Activated CD4-positive, alpha-beta memory T cell treated with anti-CD3 and anti-CD28 coated beads, Interleukin-2, amount 10 ng/mL, durations not matched to agents 7 days and 5 days (primary cell): Measurements from ENCODE around the gene TOP1. TPM values are rescaled to one million over a fixed set of nuclear protein-coding genes. Genes with fewer than 3 reads are reported as not detected.

Experiments
- CTCF ChIA-PET: fragments of 350-600 bp; sonication (Branson Sonifier 250); formaldehyde crosslinking; loops from one replicate; lab custom pipeline; 2021; ENCODE audit warnings: antibody characterized with exemption, inconsistent platforms; lab: Charles Lee
- POLR2A ChIA-PET: fragments of 350-600 bp; sonication (Branson Sonifier 250); formaldehyde crosslinking; loops from one replicate; lab custom pipeline; 2021; ENCODE audit warnings: antibody characterized with exemption; lab: Charles Lee
- DNase-seq: peaks from one replicate; pipeline ENCODE4 v3.0.0-alpha.2; 2020
- H3K27ac Mint-ChIP-seq: one replicate; pipeline ENCODE4 v1.8.0; 2021; ENCODE audit warnings: mild to moderate bottlenecking, mixed read lengths
- H3K27me3 Mint-ChIP-seq: one replicate; pipeline ENCODE4 v1.8.0; 2021; ENCODE audit warnings: mixed read lengths
- H3K36me3 Mint-ChIP-seq: one replicate; pipeline ENCODE4 v1.8.0; 2021; ENCODE audit warnings: low read depth, mixed read lengths
- H3K4me1 Mint-ChIP-seq: one replicate; pipeline ENCODE4 v1.8.0; 2021; ENCODE audit warnings: mixed read lengths
- H3K4me3 Mint-ChIP-seq: one replicate; pipeline ENCODE4 v1.8.0; 2021; ENCODE audit warnings: mild to moderate bottlenecking, mixed read lengths
- H3K9me3 Mint-ChIP-seq: one replicate; pipeline ENCODE4 v1.8.0; 2021; ENCODE audit warnings: mixed read lengths
- total RNA-seq, 2 experiments: library from RNA; stranded (reverse); gene quantifications; one replicate each; pipeline ENCODE4 v1.2.3, GENCODE V29; 2021

The TOP1 gene
- total RNA-seq, 2 experiments from 2014 or later = 67.5 to 68.0 TPM

DNA sequence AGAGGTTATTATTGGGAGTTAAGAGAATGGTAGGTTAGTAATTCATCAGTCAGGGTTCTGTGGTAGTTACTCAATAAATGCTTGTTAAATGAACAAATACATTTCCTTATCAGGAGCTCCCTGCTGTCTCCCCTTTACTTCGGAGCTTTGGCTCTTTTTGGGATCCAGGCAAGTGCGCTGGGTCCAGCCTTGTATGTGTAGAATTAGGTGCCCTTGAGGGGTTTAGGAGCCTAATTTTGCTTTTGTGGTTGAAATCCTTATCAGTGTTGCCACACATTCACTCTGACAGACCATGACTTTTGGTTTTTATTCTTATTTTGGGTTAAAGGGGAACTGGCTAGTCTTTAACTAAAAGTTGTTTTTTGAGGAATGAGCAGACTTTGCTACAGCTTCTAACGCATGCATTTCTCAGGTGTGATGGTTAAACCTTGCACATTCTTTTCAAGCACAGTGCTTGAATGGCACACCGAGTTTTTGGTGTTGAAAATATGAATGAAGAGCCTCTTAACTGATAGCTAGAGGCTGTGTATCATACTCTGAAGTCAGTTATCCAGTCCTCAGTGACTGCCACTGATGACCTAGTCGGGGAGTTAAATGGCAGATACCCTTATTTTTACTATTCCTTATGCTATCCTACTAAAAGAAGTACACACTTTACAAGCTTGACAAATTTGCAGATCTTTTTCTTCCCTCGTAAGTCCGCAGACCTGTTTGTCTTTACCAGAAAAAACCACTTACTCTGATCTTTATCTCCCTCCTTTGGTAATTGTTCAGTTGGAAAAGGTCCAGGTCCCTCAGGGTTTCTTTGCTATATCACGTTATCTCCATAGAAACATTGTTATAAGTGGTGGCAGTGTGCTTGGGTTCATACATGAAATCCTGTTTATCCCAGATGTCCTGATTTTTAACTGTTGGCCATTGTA, 58.0 kb downstream of the TOP1 start:
- Mint-ChIP-seq H3K36me3 (peaks cover 67% of the 10 kb centered on the region), H3K27me3 (no peaks in the 10 kb centered on the region), H3K4me3 (no peak overlapping the region), H3K4me1 (peaks cover 21% of the 10 kb centered on the region), H3K9me3 (no peaks in the 10 kb centered on the region), H3K27ac (peak overlapping the region; percentile 27)
- POLR2A ChIA-PET = interaction anchor here (0.8 to 2.6 kb wide), 4 partner anchors 8 to 109 kb away, joined by 3 to 8 read pairs (median 6); no protein-coding TSS in a partner anchor
- DNase-seq = no peak
- CTCF ChIA-PET = interaction anchor here (0.9 to 2.8 kb wide), 4 partner anchors 8 to 96 kb away, joined by 3 to 18 read pairs (median 4); no protein-coding TSS in a partner anchor

DNA sequence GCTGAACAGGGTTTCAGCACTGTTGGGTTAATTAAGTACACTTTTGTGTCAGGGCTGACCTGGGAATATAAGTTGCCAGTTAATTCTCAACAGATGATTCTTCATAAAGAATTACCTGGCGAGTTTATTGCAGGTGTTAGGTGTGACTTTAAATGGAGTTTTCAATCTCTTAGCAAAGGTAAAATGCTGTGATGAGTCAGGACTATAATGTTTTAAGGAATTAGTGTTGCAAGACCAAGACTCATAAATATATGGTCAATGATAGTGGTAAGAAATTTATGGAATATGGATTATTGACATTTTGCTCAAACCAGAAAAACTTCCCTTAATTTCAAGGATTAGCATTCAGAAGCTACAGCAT, 58.7 kb downstream of the TOP1 start:
- no peaks in the 10 kb centered on the region for H3K27me3 Mint-ChIP-seq
- no peaks in the 10 kb centered on the region for H3K9me3 Mint-ChIP-seq
- no peak overlapping the region for H3K4me3 Mint-ChIP-seq
- peaks cover 69% of the 10 kb centered on the region for H3K36me3 Mint-ChIP-seq
- ChIA-PET CTCF (interaction anchor here (1.1 to 2.8 kb wide), 4 partner anchors 48 to 119 kb away, joined by 3 to 18 read pairs (median 4); no protein-coding TSS in a partner anchor), POLR2A (interaction anchor here (1.8 to 2.6 kb wide), 3 partner anchors 8 to 97 kb away, joined by 6 to 8 read pairs (median 7); no protein-coding TSS in a partner anchor)
- H3K4me1 Mint-ChIP-seq = peaks cover 19% of the 10 kb centered on the region
- DNase-seq = no peak
- H3K27ac Mint-ChIP-seq = no peak overlapping the region

DNA sequence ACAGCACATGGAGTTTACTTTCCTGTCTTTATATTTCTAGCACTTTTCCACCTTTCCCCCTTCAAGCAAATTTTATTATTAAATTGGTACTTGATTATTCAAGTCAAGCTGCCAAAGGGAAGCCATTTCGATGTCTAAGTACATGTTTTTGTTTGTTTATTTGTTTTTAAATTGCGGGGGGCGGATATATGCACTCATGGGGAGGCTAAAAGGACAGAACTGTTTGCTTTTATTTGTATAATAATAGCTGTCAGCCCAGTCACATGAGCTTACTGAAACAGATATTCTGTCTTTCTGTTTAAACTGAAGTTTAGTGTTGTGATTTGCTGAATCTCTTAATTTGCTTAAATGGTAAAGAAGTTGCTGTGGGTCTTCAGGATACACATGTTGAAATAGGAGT, 59.2 kb downstream of the TOP1 start:
- Mint-ChIP-seq H3K4me3 (no peak overlapping the region), H3K36me3 (peaks cover 69% of the 10 kb centered on the region), H3K27me3 (no peaks in the 10 kb centered on the region), H3K9me3 (no peaks in the 10 kb centered on the region), H3K27ac (no peak overlapping the region), H3K4me1 (peaks cover 18% of the 10 kb centered on the region)
- ChIA-PET POLR2A (interaction anchor here (1.8 kb wide), 1 partner anchor 97 kb away, joined by 6 read pairs; no protein-coding TSS in a partner anchor), CTCF (interaction anchor here (1.1 to 2.8 kb wide), 3 partner anchors 95 to 120 kb away, joined by 3 to 18 read pairs (median 4); no protein-coding TSS in a partner anchor)
- no peak for DNase-seq

DNA sequence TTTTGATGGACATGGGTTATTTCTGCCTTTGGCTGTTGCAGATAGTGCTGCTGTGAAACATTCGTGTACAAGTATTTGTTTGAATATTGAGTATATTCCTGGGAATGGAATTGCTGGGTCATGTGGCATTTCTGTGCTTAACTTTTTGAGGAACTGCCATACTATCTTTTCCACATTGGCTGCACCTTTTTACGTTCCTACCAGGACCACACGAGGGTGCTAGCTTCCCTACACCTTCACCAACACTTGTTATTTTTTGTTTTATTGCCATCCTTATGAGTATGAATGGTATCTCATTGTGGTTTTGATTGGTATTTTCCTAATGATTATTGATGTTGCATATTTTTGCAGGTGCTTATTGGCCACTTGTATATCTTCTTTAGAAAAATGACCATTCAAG, 60.9 kb downstream of the TOP1 start:
- H3K27ac Mint-ChIP-seq = no peak overlapping the region
- no peak overlapping the region for H3K4me3 Mint-ChIP-seq
- DNase-seq = no peak
- H3K27me3 Mint-ChIP-seq = no peaks in the 10 kb centered on the region
- peaks cover 60% of the 10 kb centered on the region for H3K36me3 Mint-ChIP-seq
- H3K9me3 Mint-ChIP-seq = no peaks in the 10 kb centered on the region
- ChIA-PET POLR2A (no interaction called here), CTCF (interaction anchor here (0.6 to 1.1 kb wide), 2 partner anchors 32 to 99 kb away, joined by 3 read pairs; no protein-coding TSS in a partner anchor)
- H3K4me1 Mint-ChIP-seq = peaks cover 17% of the 10 kb centered on the region

DNA sequence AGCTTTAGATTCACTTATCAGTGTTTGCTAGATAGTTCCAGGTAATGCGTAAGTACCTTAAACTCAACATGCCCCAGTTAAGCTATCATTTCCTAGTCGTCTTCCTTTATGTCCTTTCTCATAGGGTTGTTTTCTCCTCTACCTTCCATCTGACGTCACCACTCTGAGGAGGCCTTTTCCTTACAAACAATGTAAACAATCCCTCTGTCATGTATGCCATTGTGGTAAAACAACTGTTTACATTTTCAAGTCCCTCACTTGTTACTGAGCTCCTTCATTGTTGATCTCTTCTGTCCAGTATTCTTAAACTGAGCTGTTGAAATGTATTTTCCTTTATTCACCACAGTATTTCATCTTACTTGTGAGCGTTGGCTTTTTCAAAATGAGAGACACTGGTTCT, 63.3 kb downstream of the TOP1 start:
- H3K27ac Mint-ChIP-seq = peak overlapping the region; percentile 0
- CTCF ChIA-PET = interaction anchor here (9.3 kb wide), 1 partner anchor 102 kb away, joined by 252 read pairs; no protein-coding TSS in a partner anchor
- POLR2A ChIA-PET = interaction anchor here (0.6 to 1.8 kb wide), 4 partner anchors 59 to 129 kb away, joined by 3 to 7 read pairs (median 4); no protein-coding TSS in a partner anchor
- H3K27me3 Mint-ChIP-seq = no peaks in the 10 kb centered on the region
- H3K4me3 Mint-ChIP-seq = no peak overlapping the region
- H3K9me3 Mint-ChIP-seq = no peaks in the 10 kb centered on the region
- no peak for DNase-seq
- peaks cover 53% of the 10 kb centered on the region for H3K36me3 Mint-ChIP-seq
- peaks cover 9% of the 10 kb centered on the region for H3K4me1 Mint-ChIP-seq

DNA sequence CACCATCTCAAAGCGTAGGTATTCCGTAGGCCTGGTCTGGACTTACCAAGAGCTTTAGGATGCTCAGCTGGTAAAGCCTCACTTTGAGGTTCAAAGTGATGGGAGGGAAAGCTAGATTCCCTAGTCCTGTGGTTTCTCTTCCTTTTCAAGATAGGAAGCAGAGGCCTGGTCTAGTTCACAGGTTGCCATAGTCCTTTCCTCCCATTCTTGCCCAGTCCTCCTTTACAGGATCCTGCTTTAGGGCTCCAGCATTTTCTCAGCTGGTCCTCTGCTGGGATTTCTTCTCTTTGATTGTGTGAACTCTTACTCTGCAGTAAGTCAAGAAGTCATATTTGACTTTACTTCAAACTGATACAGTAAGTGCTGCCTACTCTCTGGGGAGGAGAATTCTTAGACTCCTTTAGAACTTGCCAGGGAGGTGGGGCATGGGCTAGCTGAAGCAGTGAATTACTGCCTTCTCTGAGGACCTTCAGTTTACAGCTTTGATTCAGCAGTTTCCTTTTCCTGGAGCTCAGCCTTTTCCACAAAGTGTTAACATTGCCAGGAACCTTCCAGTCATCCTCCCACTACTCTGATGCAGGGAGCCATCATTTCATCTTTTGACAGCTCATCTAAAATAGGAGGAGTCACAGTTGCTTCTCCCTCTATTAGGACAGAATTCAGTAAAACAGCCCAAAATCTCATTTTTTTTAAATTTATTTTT, 65.9 kb downstream of the TOP1 start:
- peak overlapping the region; percentile 29 for H3K27ac Mint-ChIP-seq
- peaks cover 57% of the 10 kb centered on the region for H3K36me3 Mint-ChIP-seq
- CTCF ChIA-PET = interaction anchor here (0.6 to 9.3 kb wide), 28 partner anchors 8 to 131 kb away, joined by 3 to 252 read pairs (median 6); no protein-coding TSS in a partner anchor
- POLR2A ChIA-PET = interaction anchor here (0.9 to 3.6 kb wide), 4 partner anchors 8 to 126 kb away, joined by 3 to 18 read pairs (median 6); no protein-coding TSS in a partner anchor
- no peaks in the 10 kb centered on the region for H3K9me3 Mint-ChIP-seq
- no peak for DNase-seq
- peaks cover 4% of the 10 kb centered on the region for H3K4me1 Mint-ChIP-seq
- no peak overlapping the region for H3K4me3 Mint-ChIP-seq
- H3K27me3 Mint-ChIP-seq = no peaks in the 10 kb centered on the region

DNA sequence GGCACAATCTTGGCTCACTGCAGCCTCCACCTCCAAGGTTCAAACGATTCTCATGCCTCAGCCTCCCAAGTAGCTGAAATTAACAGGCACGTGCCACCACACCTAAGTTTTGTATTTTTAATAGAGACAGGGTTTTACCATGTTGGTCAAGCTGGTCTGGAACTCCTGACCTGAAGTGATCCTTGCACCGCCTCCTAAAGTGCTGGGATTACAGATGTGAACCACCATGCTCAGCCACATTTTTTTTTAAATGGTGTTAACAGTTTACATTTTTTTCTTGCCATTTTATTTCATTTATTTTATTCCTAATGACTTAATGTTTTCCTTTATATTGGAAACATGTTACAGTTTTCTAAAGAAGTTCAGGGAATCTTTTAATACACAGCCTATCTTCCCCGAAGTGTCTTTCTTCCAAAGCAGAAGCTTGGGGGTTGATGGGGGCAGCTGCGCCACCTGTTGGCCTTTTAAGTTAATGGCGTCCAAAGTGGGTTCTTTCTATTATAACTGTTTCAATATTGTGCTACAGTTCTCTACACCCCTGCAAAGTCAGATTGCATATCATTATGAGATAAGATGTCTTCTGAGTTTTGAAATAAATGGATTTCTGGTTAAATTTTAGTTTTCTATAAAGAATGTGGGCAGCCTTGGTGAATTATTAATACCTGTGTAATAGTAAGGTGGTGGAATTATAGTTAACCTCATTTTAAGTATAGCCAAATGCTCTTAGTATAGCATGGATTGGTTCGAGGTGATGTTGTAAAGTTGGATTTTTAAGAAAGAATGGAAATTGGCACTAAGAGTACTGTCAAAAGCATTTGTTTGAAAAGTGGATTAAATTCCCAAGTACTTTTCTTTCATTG, 66.7 kb downstream of the TOP1 start:
- Mint-ChIP-seq H3K4me1 (peaks cover 4% of the 10 kb centered on the region), H3K27ac (no peak overlapping the region), H3K9me3 (no peaks in the 10 kb centered on the region), H3K4me3 (no peak overlapping the region), H3K36me3 (peaks cover 62% of the 10 kb centered on the region), H3K27me3 (no peaks in the 10 kb centered on the region)
- ChIA-PET POLR2A (interaction anchor here (0.5 to 3.6 kb wide), 4 partner anchors 9 to 130 kb away, joined by 3 to 18 read pairs (median 5); no protein-coding TSS in a partner anchor), CTCF (interaction anchor here (0.6 to 9.3 kb wide), 29 partner anchors 9 to 244 kb away, joined by 3 to 252 read pairs (median 5); no protein-coding TSS in a partner anchor)
- DNase-seq = peak; percentile 63

DNA sequence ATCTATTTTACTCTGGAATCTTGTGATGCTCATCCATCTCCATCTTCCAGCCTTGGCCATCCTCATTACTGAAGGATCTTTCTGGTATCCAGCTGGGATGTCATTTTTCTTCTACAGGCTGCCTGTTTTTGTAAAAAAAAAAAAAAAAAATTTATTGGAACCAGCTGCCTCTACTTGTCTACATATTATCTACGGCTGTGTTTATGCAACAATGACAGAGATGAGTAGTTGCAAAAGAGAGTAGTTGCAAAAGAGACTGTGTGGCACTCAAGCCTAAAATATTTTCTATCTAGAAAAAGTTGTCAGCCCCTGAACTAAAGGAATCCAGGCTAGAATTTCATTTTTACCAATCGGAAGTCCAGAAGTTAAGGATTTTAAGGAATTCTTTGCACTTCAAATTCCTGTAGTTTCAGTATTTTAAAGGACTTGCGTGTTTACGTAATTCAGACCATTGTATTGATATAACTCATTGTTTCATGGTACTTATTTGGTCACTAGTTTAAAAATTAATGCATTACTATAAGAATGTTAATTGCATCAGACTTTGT, 70.2 kb downstream of the TOP1 start:
- no peak for DNase-seq
- H3K36me3 Mint-ChIP-seq = peaks cover 67% of the 10 kb centered on the region
- peaks cover 3% of the 10 kb centered on the region for H3K4me1 Mint-ChIP-seq
- H3K27me3 Mint-ChIP-seq = no peaks in the 10 kb centered on the region
- no peak overlapping the region for H3K27ac Mint-ChIP-seq
- POLR2A ChIA-PET = no interaction called here
- H3K9me3 Mint-ChIP-seq = no peaks in the 10 kb centered on the region
- CTCF ChIA-PET = interaction anchor here (1.9 to 9.3 kb wide), 2 partner anchors 12 to 109 kb away, joined by 4 to 252 read pairs; no protein-coding TSS in a partner anchor
- no peak overlapping the region for H3K4me3 Mint-ChIP-seq

DNA sequence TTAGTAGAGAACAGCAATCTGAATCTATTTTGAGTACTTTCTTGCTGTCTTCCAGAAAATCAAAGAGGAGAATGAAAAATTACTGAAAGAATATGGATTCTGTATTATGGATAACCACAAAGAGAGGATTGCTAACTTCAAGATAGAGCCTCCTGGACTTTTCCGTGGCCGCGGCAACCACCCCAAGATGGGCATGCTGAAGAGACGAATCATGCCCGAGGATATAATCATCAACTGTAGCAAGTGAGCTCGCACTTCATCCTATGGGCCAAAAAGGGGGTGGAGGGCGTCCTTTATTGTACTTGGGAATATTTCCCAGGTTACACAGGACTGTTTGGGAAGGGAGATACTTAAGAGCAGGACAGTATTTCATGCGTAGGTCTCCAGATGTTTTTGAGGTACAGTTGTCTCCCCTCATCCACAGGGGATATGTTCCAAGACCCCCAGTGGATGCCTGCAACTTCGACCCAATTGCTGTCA, 71.4 kb downstream of the TOP1 start:
- H3K36me3 Mint-ChIP-seq = peaks cover 71% of the 10 kb centered on the region
- H3K9me3 Mint-ChIP-seq = no peaks in the 10 kb centered on the region
- H3K27ac Mint-ChIP-seq = no peak overlapping the region
- peaks cover 3% of the 10 kb centered on the region for H3K4me1 Mint-ChIP-seq
- no peak overlapping the region for H3K4me3 Mint-ChIP-seq
- H3K27me3 Mint-ChIP-seq = no peaks in the 10 kb centered on the region
- no peak for DNase-seq
- ChIA-PET CTCF (interaction anchor here (1.9 to 9.3 kb wide), 2 partner anchors 11 to 110 kb away, joined by 4 to 252 read pairs; no protein-coding TSS in a partner anchor), POLR2A (no interaction called here)

DNA sequence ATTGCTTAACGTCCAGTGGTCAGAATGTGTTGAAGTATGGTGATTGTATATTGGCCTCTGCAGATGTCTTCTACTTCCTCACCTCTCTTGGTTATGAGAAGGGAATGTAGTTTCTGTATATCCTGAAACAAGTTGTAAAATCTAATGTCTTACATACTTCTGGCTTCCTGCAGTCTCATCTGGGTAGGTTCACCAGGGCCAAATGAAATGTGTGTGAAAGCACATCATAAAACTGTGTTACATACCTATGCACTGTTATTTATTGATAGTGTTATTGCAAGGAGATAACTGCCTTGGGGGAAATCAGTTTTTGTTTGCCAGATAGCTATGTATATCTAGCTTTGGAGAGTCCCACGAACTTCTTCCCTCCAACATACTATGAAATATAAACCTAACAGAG, 73.0 kb downstream of the TOP1 start:
- ChIA-PET POLR2A (no interaction called here), CTCF (interaction anchor here (1.0 kb wide), 2 partner anchors 34 to 134 kb away, joined by 3 read pairs; no protein-coding TSS in a partner anchor)
- DNase-seq = no peak
- Mint-ChIP-seq H3K27ac (no peak overlapping the region), H3K36me3 (peaks cover 63% of the 10 kb centered on the region), H3K4me3 (no peak overlapping the region), H3K9me3 (no peaks in the 10 kb centered on the region), H3K4me1 (no peaks in the 10 kb centered on the region), H3K27me3 (no peaks in the 10 kb centered on the region)

DNA sequence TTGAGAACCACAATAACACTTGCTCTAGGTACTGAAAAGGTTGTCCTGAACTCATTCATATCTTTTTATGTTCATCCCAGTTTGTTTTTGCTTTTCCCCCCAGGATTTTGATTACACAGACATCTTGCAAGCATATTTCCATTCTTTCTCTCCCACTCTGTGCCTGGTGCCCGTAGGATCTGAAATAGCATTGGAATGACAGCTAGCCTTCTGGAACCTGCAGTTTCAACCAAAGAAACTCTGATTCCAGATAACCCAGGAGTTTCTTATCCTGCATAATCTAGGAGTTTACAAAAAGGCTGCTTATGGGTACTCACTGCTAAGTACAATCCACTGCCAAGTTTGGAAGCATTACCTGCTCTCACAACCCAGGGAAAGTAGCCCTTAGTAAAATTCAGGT, 79.9 kb downstream of the TOP1 start:
- CTCF ChIA-PET = interaction anchor here (0.7 to 1.5 kb wide), 3 partner anchors 11 to 118 kb away, joined by 3 to 4 read pairs (median 3); no protein-coding TSS in a partner anchor
- Mint-ChIP-seq H3K4me1 (no peaks in the 10 kb centered on the region), H3K27me3 (no peaks in the 10 kb centered on the region), H3K9me3 (no peaks in the 10 kb centered on the region), H3K27ac (no peak overlapping the region), H3K36me3 (peaks cover 48% of the 10 kb centered on the region), H3K4me3 (no peak overlapping the region)
- POLR2A ChIA-PET = no interaction called here
- DNase-seq = no peak
